ENCODE measurements around the gene MAB21L2. TPM values are rescaled to one million over a fixed set of nuclear protein-coding genes. Genes with fewer than 3 reads are reported as not detected.

The MAB21L2 gene
- total and polyA plus RNA-seq, 2 experiments from 2014 or later, result 0.39 TPM; not detected in 1

DNA sequence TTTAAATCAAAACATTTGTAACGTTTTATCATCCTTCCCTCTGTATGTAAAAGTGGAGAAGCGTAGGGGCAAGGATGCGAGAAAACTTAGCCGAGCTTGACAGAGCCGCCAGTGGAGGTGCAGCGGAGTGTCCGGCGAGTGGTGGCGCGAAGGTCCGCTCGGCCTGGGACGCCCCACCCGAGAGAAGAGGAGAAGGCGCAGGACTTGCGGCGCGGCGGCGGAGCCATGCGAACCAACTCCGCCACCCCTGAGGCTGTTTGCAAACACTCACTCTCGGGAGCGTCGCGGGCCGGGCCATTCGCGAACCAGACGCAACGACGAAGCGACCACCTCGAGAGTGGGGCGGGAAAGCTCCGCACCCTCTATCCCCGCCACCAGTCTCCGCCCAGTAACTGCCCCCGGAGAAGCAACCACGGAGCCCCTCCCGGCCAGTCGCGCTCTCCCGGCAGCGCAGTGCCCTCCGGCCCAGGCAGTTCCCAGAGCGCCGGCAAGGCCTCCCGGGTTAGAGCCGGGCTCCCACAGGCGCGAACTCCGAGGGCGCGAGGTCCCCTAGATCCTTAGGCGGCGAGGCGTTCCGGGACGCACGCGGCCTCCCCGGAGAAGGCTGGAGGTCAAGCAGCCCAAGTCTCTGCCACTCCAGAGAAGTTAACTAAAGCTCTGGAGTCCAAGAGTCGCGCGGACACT is 2.3 kb upstream of the MAB21L2 start:
- peak overlapping the region; percentile 80 for H3K4me3 Mint-ChIP-seq
- Histone ChIP-seq H3K4me2 (peak overlapping the region; percentile 92), H3F3A (replicated peaks; ENCODE audit: low read depth) (no peaks in the 10 kb centered on the region), H3K9me2 (ENCODE audit: insufficient read depth) (no peaks in the 10 kb centered on the region), H3K36me3 (ENCODE audit: insufficient read depth) (no peaks in the 10 kb centered on the region), H4K20me1 (replicated peaks; ENCODE audit: insufficient read depth) (peaks cover 17% of the 10 kb centered on the region), H3K4me3 (peak overlapping the region; percentile 67), H3K27ac (ENCODE audit: low read depth) (no peak overlapping the region), H2AFZ (no peak overlapping the region), H3K4me1 (ENCODE audit: insufficient read depth) (peaks cover 27% of the 10 kb centered on the region), H3K79me2 (replicated peaks; ENCODE audit: insufficient read depth) (no peaks in the 10 kb centered on the region), H3K27me3 (ENCODE audit: insufficient read depth) (peaks cover 71% of the 10 kb centered on the region)
- ATAC-seq (peak; percentile 35), DNase-seq (ENCODE audit: low spot score) (peak; percentile 50)
- H3K27ac Mint-ChIP-seq, result no peak overlapping the region
- no peaks in the 10 kb centered on the region for H3K9me3 Mint-ChIP-seq
- peaks cover 57% of the 10 kb centered on the region for H3K27me3 Mint-ChIP-seq (ENCODE audit: insufficient read depth, low read depth, poor library complexity)
- TF ChIP-seq CREB1 (CRISPR knock-in tag; IDR thresholded peaks at IDR 0.05; ENCODE audit: low read depth), result no peak
- no peak for TF ChIP-seq STAT1 (IDR thresholded peaks at IDR 0.05; ENCODE audit: unreplicated experiment)
- no peak for TF ChIP-seq ZNF331 (CRISPR knock-in tag; IDR thresholded peaks at IDR 0.05; ENCODE audit: low read depth)
- TF ChIP-seq REST (IDR thresholded peaks at IDR 0.05; ENCODE audit: unreplicated experiment), result no peak
- no peak for TF ChIP-seq EZH2 (IDR thresholded peaks at IDR 0.05; ENCODE audit: low read depth, unreplicated experiment)
- no peak for TF ChIP-seq POLR2AphosphoS5 (IDR thresholded peaks at IDR 0.05; ENCODE audit: low read depth)
- TF ChIP-seq ZNF462 (CRISPR knock-in tag; IDR thresholded peaks at IDR 0.05), result no peak
- TF ChIP-seq EZH2phosphoT487 (IDR thresholded peaks at IDR 0.05; ENCODE audit: unreplicated experiment), result no peak
- TF ChIP-seq ETS1 (IDR thresholded peaks at IDR 0.05), result no peak
- no peak for TF ChIP-seq CTCF (conservative IDR thresholded peaks at IDR 0.05; ENCODE audit: low read depth in 2 of 2)
- no peak for TF ChIP-seq ZNF114 (CRISPR knock-in tag; IDR thresholded peaks at IDR 0.05)
- TF ChIP-seq NANOG (IDR thresholded peaks at IDR 0.05; ENCODE audit: borderline replicate concordance), result no peak
- TF ChIP-seq JUNB (IDR thresholded peaks at IDR 0.05; ENCODE audit: unreplicated experiment), result no peak
- H3K36me3 Mint-ChIP-seq (ENCODE audit: low read depth), result no peaks in the 10 kb centered on the region
- H3K4me1 Mint-ChIP-seq, result peaks cover 39% of the 10 kb centered on the region
